Measurements from ENCODE around the gene CYP4F22. TPM values are rescaled to one million over a fixed set of nuclear protein-coding genes. Genes with fewer than 3 reads are reported as not detected.
A peak's percentile ranks its signal among the peaks of the same experiment; 100 is the strongest.
"Not testable (repeated sequence)": the region's sequence is repeated elsewhere in the genome, so short reads cannot be mapped to it uniquely, and the experiment has no call there.

Gene CYP4F22
- total RNA-seq, 2 experiments from 2014 or later: 1.2 to 1.9 TPM

GRCh38 chr19:15502264-15502663 lies 6.1 kb upstream of the CYP4F22 start:
- Mint-ChIP-seq H3K4me3 (no peak overlapping the region), H3K4me1 (peaks cover 3% of the 10 kb centered on the region), H3K9me3 (ENCODE audit: low read depth) (no peaks in the 10 kb centered on the region), H3K36me3 (no peaks in the 10 kb centered on the region), H3K27me3 (peaks cover 32% of the 10 kb centered on the region), H3K27ac (no peak overlapping the region)
- no peak for DNase-seq
- CTCF ChIA-PET: interaction anchor here (0.9 to 1.6 kb wide), 3 partner anchors 35 to 52 kb away, joined by 3 read pairs; no protein-coding TSS in a partner anchor
- no peak for ATAC-seq

GRCh38 chr19:15506074-15506571 lies 2.2 kb upstream of the CYP4F22 start:
- CTCF ChIA-PET: interaction anchor here (1.4 to 1.5 kb wide), 2 partner anchors 39 to 50 kb away, joined by 4 read pairs; no protein-coding TSS in a partner anchor
- H3K36me3 Mint-ChIP-seq: no peaks in the 10 kb centered on the region
- DNase-seq: no peak
- H3K27me3 Mint-ChIP-seq: peaks cover 50% of the 10 kb centered on the region
- H3K9me3 Mint-ChIP-seq (ENCODE audit: low read depth): no peaks in the 10 kb centered on the region
- no peak overlapping the region for H3K27ac Mint-ChIP-seq
- no peak for ATAC-seq
- no peak overlapping the region for H3K4me3 Mint-ChIP-seq
- H3K4me1 Mint-ChIP-seq: peaks cover 24% of the 10 kb centered on the region

GRCh38 chr19:15507068-15508034 lies 974 bp upstream of the CYP4F22 start:
- peaks cover 24% of the 10 kb centered on the region for H3K4me1 Mint-ChIP-seq
- no peaks in the 10 kb centered on the region for H3K36me3 Mint-ChIP-seq
- DNase-seq (no peak), ATAC-seq (no peak)
- H3K27me3 Mint-ChIP-seq: peaks cover 43% of the 10 kb centered on the region
- CTCF ChIA-PET: interaction anchor here (1.2 to 1.4 kb wide), 2 partner anchors 48 to 353 kb away, joined by 3 to 4 read pairs; no protein-coding TSS in a partner anchor
- H3K9me3 Mint-ChIP-seq (ENCODE audit: low read depth): no peaks in the 10 kb centered on the region
- no peak overlapping the region for H3K4me3 Mint-ChIP-seq
- H3K27ac Mint-ChIP-seq: peak overlapping the region; percentile 8

GRCh38 chr19:15511671-15512424 lies 3.5 kb downstream of the CYP4F22 start:
- CTCF ChIA-PET: interaction anchor here (1.5 kb wide), 1 partner anchor 39 kb away, joined by 5 read pairs; no protein-coding TSS in a partner anchor
- peaks cover 31% of the 10 kb centered on the region for H3K27me3 Mint-ChIP-seq
- peaks cover 6% of the 10 kb centered on the region for H3K9me3 Mint-ChIP-seq (ENCODE audit: low read depth)
- H3K4me1 Mint-ChIP-seq: peaks cover 35% of the 10 kb centered on the region
- peaks cover 11% of the 10 kb centered on the region for H3K36me3 Mint-ChIP-seq
- no peak overlapping the region for H3K27ac Mint-ChIP-seq
- DNase-seq (no peak), ATAC-seq (no peak)
- H3K4me3 Mint-ChIP-seq: no peak overlapping the region

GRCh38 chr19:15515227-15515625 lies 6.9 kb downstream of the CYP4F22 start:
- Mint-ChIP-seq H3K4me1 (peaks cover 23% of the 10 kb centered on the region), H3K4me3 (peak overlapping the region; percentile 59), H3K27me3 (peaks cover 10% of the 10 kb centered on the region), H3K36me3 (peaks cover 15% of the 10 kb centered on the region), H3K27ac (peak overlapping the region; percentile 95)
- H3K9me3 Mint-ChIP-seq (ENCODE audit: low read depth); ATAC-seq; DNase-seq: not testable (repeated sequence)
- CTCF ChIA-PET: interaction anchor here (0.7 to 2.7 kb wide), 6 partner anchors 35 to 97 kb away, joined by 3 to 13 read pairs (median 4); partner anchors contain the start of gene AKAP8L

- DNase-seq: no peak
- peaks cover 9% of the 10 kb centered on the region for H3K9me3 Mint-ChIP-seq (ENCODE audit: low read depth)
- ATAC-seq: no peak
- H3K4me1 Mint-ChIP-seq: peaks cover 21% of the 10 kb centered on the region
- CTCF ChIA-PET: no interaction called here
- no peak overlapping the region for H3K27ac Mint-ChIP-seq
- peaks cover 8% of the 10 kb centered on the region for H3K27me3 Mint-ChIP-seq
- no peak overlapping the region for H3K4me3 Mint-ChIP-seq
- peaks cover 15% of the 10 kb centered on the region for H3K36me3 Mint-ChIP-seq
Measured at GRCh38 chr19:15516363-15516762, 8.0 kb downstream of the CYP4F22 start.

GRCh38 chr19:15517778-15518177 lies 9.5 kb downstream of the CYP4F22 start:
- Mint-ChIP-seq H3K27ac (no peak overlapping the region), H3K9me3 (ENCODE audit: low read depth) (peaks cover 9% of the 10 kb centered on the region), H3K4me3 (no peak overlapping the region), H3K4me1 (peaks cover 23% of the 10 kb centered on the region), H3K27me3 (peaks cover 8% of the 10 kb centered on the region), H3K36me3 (peaks cover 15% of the 10 kb centered on the region)
- DNase-seq (no peak), ATAC-seq (no peak)
- CTCF ChIA-PET: no interaction called here

GRCh38 chr19:15519433-15519976 lies 11.2 kb downstream of the CYP4F22 start:
- H3K4me3 Mint-ChIP-seq: no peak overlapping the region
- no peak overlapping the region for H3K27ac Mint-ChIP-seq
- CTCF ChIA-PET: no interaction called here
- peaks cover 15% of the 10 kb centered on the region for H3K36me3 Mint-ChIP-seq
- DNase-seq (no peak), ATAC-seq (no peak)
- peaks cover 9% of the 10 kb centered on the region for H3K9me3 Mint-ChIP-seq (ENCODE audit: low read depth)
- peaks cover 8% of the 10 kb centered on the region for H3K27me3 Mint-ChIP-seq
- peaks cover 18% of the 10 kb centered on the region for H3K4me1 Mint-ChIP-seq

- ATAC-seq (no peak), DNase-seq (no peak)
- CTCF ChIA-PET: interaction anchor here (1.2 kb wide), 1 partner anchor 106 kb away, joined by 4 read pairs; the partner anchor contains the start of gene AKAP8L
- no peak overlapping the region for H3K4me3 Mint-ChIP-seq
- H3K36me3 Mint-ChIP-seq: peaks cover 5% of the 10 kb centered on the region
- no peak overlapping the region for H3K27ac Mint-ChIP-seq
- H3K27me3 Mint-ChIP-seq: no peaks in the 10 kb centered on the region
- H3K9me3 Mint-ChIP-seq (ENCODE audit: low read depth): peaks cover 1% of the 10 kb centered on the region
- H3K4me1 Mint-ChIP-seq: peaks cover 5% of the 10 kb centered on the region
Measured at GRCh38 chr19:15524781-15525180, 16.5 kb downstream of the CYP4F22 start.

- Mint-ChIP-seq H3K4me1 (peaks cover 5% of the 10 kb centered on the region), H3K36me3 (peaks cover 7% of the 10 kb centered on the region), H3K9me3 (ENCODE audit: low read depth) (peaks cover 3% of the 10 kb centered on the region), H3K27me3 (no peaks in the 10 kb centered on the region), H3K27ac (no peak overlapping the region), H3K4me3 (no peak overlapping the region)
- ATAC-seq (no peak), DNase-seq (no peak)
- CTCF ChIA-PET: interaction anchor here (1.2 kb wide), 1 partner anchor 106 kb away, joined by 4 read pairs; the partner anchor contains the start of gene AKAP8L
Measured at GRCh38 chr19:15525291-15525690, 17.0 kb downstream of the CYP4F22 start.

GRCh38 chr19:15526408-15526807 lies 18.1 kb downstream of the CYP4F22 start:
- CTCF ChIA-PET: no interaction called here
- H3K4me1 Mint-ChIP-seq: peaks cover 2% of the 10 kb centered on the region
- H3K27me3 Mint-ChIP-seq: no peaks in the 10 kb centered on the region
- no peak overlapping the region for H3K27ac Mint-ChIP-seq
- H3K4me3 Mint-ChIP-seq: no peak overlapping the region
- DNase-seq (no peak), ATAC-seq (no peak)
- peaks cover 10% of the 10 kb centered on the region for H3K36me3 Mint-ChIP-seq
- H3K9me3 Mint-ChIP-seq (ENCODE audit: low read depth): peaks cover 5% of the 10 kb centered on the region

- Mint-ChIP-seq H3K4me3 (no peak overlapping the region), H3K36me3 (peaks cover 10% of the 10 kb centered on the region), H3K4me1 (no peaks in the 10 kb centered on the region), H3K27ac (no peak overlapping the region), H3K27me3 (no peaks in the 10 kb centered on the region), H3K9me3 (ENCODE audit: low read depth) (peaks cover 5% of the 10 kb centered on the region)
- DNase-seq: no peak
- ATAC-seq: no peak
- CTCF ChIA-PET: no interaction called here
Measured at GRCh38 chr19:15527705-15528104, 19.4 kb downstream of the CYP4F22 start.

Measured in activated CD8-positive, alpha-beta memory T cell treated with anti-CD3 and anti-CD28 coated beads, Interleukin-2, amount 10 ng/mL, durations not matched to agents 7 days and 5 days (primary cell).